Mucosa of stomach (tissue), 1 donor: ENCODE results near the gene TMEM151A.
A peak's percentile ranks its signal among the peaks of the same experiment; 100 is the strongest.

ENCODE experiments used
- H3K27me3 ChIP-seq: one replicate; pipeline ENCODE4 v1.7.0; 2013; ENCODE audit warnings: mild to moderate bottlenecking, low read length; ENCODE audit not compliant: control insufficient read depth, insufficient read depth
- H3K36me3 ChIP-seq: one replicate; pipeline ENCODE4 v1.7.0; 2013; ENCODE audit warnings: low read length; ENCODE audit not compliant: control insufficient read depth, insufficient read depth
- H3K4me1 ChIP-seq: one replicate; pipeline ENCODE4 v1.7.0; 2013; ENCODE audit warnings: mild to moderate bottlenecking, low read length; ENCODE audit not compliant: control insufficient read depth, insufficient read depth
- H3K4me3 ChIP-seq: one replicate; pipeline ENCODE4 v1.7.0; 2013; ENCODE audit warnings: low read length
- H3K9ac ChIP-seq: one replicate; pipeline ENCODE4 v1.7.0; 2013; ENCODE audit warnings: mild to moderate bottlenecking, low read length, moderate library complexity
- H3K9me3 ChIP-seq: one replicate; pipeline ENCODE4 v1.7.0; 2013; ENCODE audit warnings: mild to moderate bottlenecking, low read length, moderate library complexity; ENCODE audit not compliant: control insufficient read depth
- donor health status: Pancreatic carcinoma.

Gene TMEM151A

GRCh38 chr11:66341502-66342126 is 49.9 kb downstream of the TMEM151A start:
- Histone ChIP-seq H3K9me3 (no peaks in the 10 kb centered on the region), H3K36me3 (peaks cover 19% of the 10 kb centered on the region), H3K4me1 (peaks cover 30% of the 10 kb centered on the region)

GRCh38 chr11:66343176-66343575 is 51.5 kb downstream of the TMEM151A start:
- Histone ChIP-seq H3K4me3 (no peak overlapping the region), H3K27me3 (no peaks in the 10 kb centered on the region), H3K9me3 (no peaks in the 10 kb centered on the region), H3K4me1 (peaks cover 29% of the 10 kb centered on the region), H3K36me3 (peaks cover 19% of the 10 kb centered on the region), H3K9ac (no peak overlapping the region)

More at GRCh38 chr11:66341502-66342126, 49.9 kb downstream of the TMEM151A start:
- Histone ChIP-seq H3K9ac (no peak overlapping the region), H3K27me3 (no peaks in the 10 kb centered on the region), H3K4me3 (no peak overlapping the region)

DNA sequence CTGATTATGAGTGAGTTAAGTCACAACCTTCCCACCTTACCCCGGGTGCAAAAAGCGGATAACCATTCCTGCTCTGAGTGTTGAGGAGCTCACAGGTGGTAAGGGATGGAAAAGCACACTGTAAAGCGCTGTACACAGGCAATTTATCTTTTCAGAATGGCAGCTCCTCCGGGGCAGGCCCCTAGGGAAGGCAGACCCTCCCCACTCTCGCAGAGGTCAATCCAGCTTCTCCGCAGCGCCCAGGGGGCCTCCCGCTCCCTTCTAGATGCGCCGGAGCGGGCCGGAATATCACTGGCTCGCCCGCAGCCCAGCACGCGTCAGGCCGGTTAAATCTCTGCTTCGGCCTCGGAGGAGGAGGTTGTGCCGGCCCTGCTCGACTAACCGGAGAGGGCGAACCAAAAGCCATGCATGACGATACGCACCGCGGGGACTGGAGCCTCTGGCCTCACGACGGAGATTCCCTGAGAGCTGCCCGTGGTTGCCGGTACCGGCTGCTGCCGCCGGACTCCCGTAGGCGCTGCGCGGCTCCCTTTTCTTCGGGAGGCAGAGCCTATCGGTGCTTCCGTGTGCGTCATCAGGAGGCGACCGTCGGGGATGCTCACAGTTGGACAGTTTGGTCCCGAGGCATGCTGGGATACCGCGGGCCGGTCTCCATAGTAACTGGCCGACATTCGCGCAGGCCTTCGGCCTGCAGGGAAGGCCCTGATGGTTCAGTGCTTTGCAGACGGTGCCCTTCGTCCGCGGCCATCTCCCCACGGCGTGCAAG is 53.0 kb downstream of the TMEM151A start, which contains the start of gene BRMS1:
Gene BRMS1, minus strand, starts transcription at position 555 of the 766 bp plus-strand sequence. CDS start 2,870 bp downstream, outside the sequence.
- peak within 1 kb of the TSS; percentile 86 for H3K9ac ChIP-seq
- peaks cover 19% of the 10 kb centered on the region for H3K36me3 ChIP-seq
- peak within 1 kb of the TSS; percentile 78 for H3K4me3 ChIP-seq
- H3K27me3 ChIP-seq = no peaks in the 10 kb centered on the region
- H3K4me1 ChIP-seq = peaks cover 38% of the 10 kb centered on the region
- no peaks in the 10 kb centered on the region for H3K9me3 ChIP-seq

- Histone ChIP-seq H3K9ac (peak overlapping the region; percentile 79), H3K36me3 (peaks cover 15% of the 10 kb centered on the region), H3K4me3 (peak overlapping the region; percentile 78), H3K4me1 (peaks cover 39% of the 10 kb centered on the region), H3K9me3 (no peaks in the 10 kb centered on the region), H3K27me3 (no peaks in the 10 kb centered on the region)
These were observed 53.6 kb downstream of the TMEM151A start for GRCh38 chr11:66345316-66345649.
